Esophagus (tissue), 2 donors: ENCODE measurements around the gene TBP. TPM values are rescaled to one million over a fixed set of nuclear protein-coding genes. Genes with fewer than 3 reads are reported as not detected.

Experiments used
- polyA plus RNA-seq, 2 donors: library from polyadenylated mRNA; stranded (reverse); fragments of 200-250 nt; gene quantifications; one replicate each; pipeline ENCODE4 v1.2.3, GENCODE V29; 2013
- donor health status: healthy with polysubstance abuse.
- donor health status: Bipolar disorder and iron deficiency.

The TBP gene
- polyA plus RNA-seq, 2 donors = 5.7 to 7.2 TPM

Other genes with a start within 250 kb of the TBP start
- 1 to 10 TPM; 6.4 to 8.7 TPM for gene FAM120B, start 247.6 kb upstream of the TBP start, polyA plus RNA-seq
- 100 to 1,000 TPM; 138 to 228 TPM for gene PSMB1, start 1.1 kb upstream of the TBP start, polyA plus RNA-seq
- gene PDCD2, start 30.3 kb downstream of the TBP start, polyA plus RNA-seq = 10 to 100 TPM; 41.3 to 45.1 TPM